ENCODE results near the gene EHBP1.

EHBP1 gene

GRCh38 chr2:62732262-62732777 lies 26.8 kb downstream of the EHBP1 start:
- no peak overlapping the region for H3K4me3 ChIP-seq (ENCODE audit: low read length in 2 of 2)
- no peak overlapping the region for H4K91ac ChIP-seq (ENCODE audit: low read depth, low read length, poor library complexity)
- H2AFZ ChIP-seq (ENCODE audit: low read length): no peak overlapping the region
- H3K9me3 ChIP-seq (replicated peaks in 1 of 2; ENCODE audit: control insufficient read depth in 2 of 2, insufficient read depth in 1 of 2, low read depth in 1 of 2, low read length in 2 of 2): peaks cover 0 to 4% of the 10 kb centered on the region in 2 donors
- WGBS, 2 donors (ENCODE audit: extremely low coverage in 2 of 2, insufficient read length in 2 of 2, insufficient replicate concordance in 1 of 2): no CpG with 5 or more reads among the region's 6 CpGs
- H2BK120ac ChIP-seq (ENCODE audit: low read depth, low read length): no peak overlapping the region
- H3K18ac ChIP-seq (ENCODE audit: low read length): no peak overlapping the region
- no peak overlapping the region for H3K23ac ChIP-seq (ENCODE audit: low read depth, low read length, poor library complexity)
- H3K4ac ChIP-seq (ENCODE audit: low read length): no peak overlapping the region
- H3K36me3 ChIP-seq (replicated peaks in 1 of 2; ENCODE audit: control insufficient read depth in 2 of 2, insufficient read depth in 2 of 2, low read length in 2 of 2): no peaks in the 10 kb centered on the region
- peaks cover 3 to 4% of the 10 kb centered on the region in 2 donors for H3K4me1 ChIP-seq (ENCODE audit: control insufficient read depth in 2 of 2, insufficient read depth in 1 of 2, low read depth in 1 of 2, low read length in 2 of 2)
- no peak overlapping the region for H3K14ac ChIP-seq (ENCODE audit: low read length)
- H3K9ac ChIP-seq (ENCODE audit: low read depth, low read length, poor library complexity): no peak overlapping the region
- no peak overlapping the region for H2BK5ac ChIP-seq (ENCODE audit: low read length)
- no peak overlapping the region for H2BK12ac ChIP-seq (ENCODE audit: low read length)
- no peak overlapping the region for H3K27ac ChIP-seq (replicated peaks; ENCODE audit: low read length)
- no peak overlapping the region for H2AK5ac ChIP-seq (ENCODE audit: low read depth, low read length)
- H3K4me2 ChIP-seq (ENCODE audit: insufficient read depth, low read length, poor library complexity, severe bottlenecking): no peak overlapping the region
- no peak overlapping the region for H4K8ac ChIP-seq (ENCODE audit: low read depth, low read length)
- H2BK15ac ChIP-seq (ENCODE audit: low read length): no peak overlapping the region
- no peaks in the 10 kb centered on the region for H3K27me3 ChIP-seq (ENCODE audit: control insufficient read depth in 3 of 3, insufficient read depth in 3 of 3, low read depth in 1 of 3, low read length in 3 of 3)
- H3K79me1 ChIP-seq (ENCODE audit: low read depth, low read length): peaks cover 2% of the 10 kb centered on the region
- no peak for DNase-seq (ENCODE audit: low spot score)

- no peak overlapping the region for H3K9ac ChIP-seq (ENCODE audit: low read depth, low read length, poor library complexity)
- H3K27me3 ChIP-seq (ENCODE audit: control insufficient read depth in 3 of 3, insufficient read depth in 3 of 3, low read depth in 1 of 3, low read length in 3 of 3): no peaks in the 10 kb centered on the region
- DNase-seq (ENCODE audit: low spot score): no peak
- no peak overlapping the region for H3K23ac ChIP-seq (ENCODE audit: low read depth, low read length, poor library complexity)
- no peak overlapping the region for H2AK5ac ChIP-seq (ENCODE audit: low read depth, low read length)
- no CpG with 5 or more reads among the region's 1 CpG for WGBS, 2 donors (ENCODE audit: extremely low coverage in 2 of 2, insufficient read length in 2 of 2, insufficient replicate concordance in 1 of 2)
- no peak overlapping the region for H3K4ac ChIP-seq (ENCODE audit: low read length)
- no peak overlapping the region for H3K18ac ChIP-seq (ENCODE audit: low read length)
- no peak overlapping the region for H2AFZ ChIP-seq (ENCODE audit: low read length)
- peaks cover 3 to 5% of the 10 kb centered on the region in 2 donors for H3K4me1 ChIP-seq (ENCODE audit: control insufficient read depth in 2 of 2, insufficient read depth in 1 of 2, low read depth in 1 of 2, low read length in 2 of 2)
- no peak overlapping the region for H3K14ac ChIP-seq (ENCODE audit: low read length)
- H3K27ac ChIP-seq (replicated peaks; ENCODE audit: low read length): peak overlapping the region; percentile 52
- no peak overlapping the region for H4K8ac ChIP-seq (ENCODE audit: low read depth, low read length)
- no peak overlapping the region for H2BK12ac ChIP-seq (ENCODE audit: low read length)
- no peak overlapping the region for H4K91ac ChIP-seq (ENCODE audit: low read depth, low read length, poor library complexity)
- peaks cover 2% of the 10 kb centered on the region for H3K79me1 ChIP-seq (ENCODE audit: low read depth, low read length)
- H3K4me3 ChIP-seq (ENCODE audit: low read length in 2 of 2): no peak overlapping the region
- no peak overlapping the region for H2BK5ac ChIP-seq (ENCODE audit: low read length)
- H3K36me3 ChIP-seq (replicated peaks in 1 of 2; ENCODE audit: control insufficient read depth in 2 of 2, insufficient read depth in 2 of 2, low read length in 2 of 2): no peaks in the 10 kb centered on the region
- H3K9me3 ChIP-seq (replicated peaks in 1 of 2; ENCODE audit: control insufficient read depth in 2 of 2, insufficient read depth in 1 of 2, low read depth in 1 of 2, low read length in 2 of 2): peaks cover 0 to 4% of the 10 kb centered on the region in 2 donors
- no peak overlapping the region for H2BK120ac ChIP-seq (ENCODE audit: low read depth, low read length)
- H2BK15ac ChIP-seq (ENCODE audit: low read length): no peak overlapping the region
- H3K4me2 ChIP-seq (ENCODE audit: insufficient read depth, low read length, poor library complexity, severe bottlenecking): no peak overlapping the region
Measured at GRCh38 chr2:62733546-62733945, 28.0 kb downstream of the EHBP1 start.

GRCh38 chr2:62736899-62737559 lies 31.5 kb downstream of the EHBP1 start:
- no peak overlapping the region for H3K4me3 ChIP-seq (ENCODE audit: low read length in 2 of 2)
- H3K18ac ChIP-seq (ENCODE audit: low read length): no peak overlapping the region
- H3K14ac ChIP-seq (ENCODE audit: low read length): no peak overlapping the region
- no peak overlapping the region for H3K9ac ChIP-seq (ENCODE audit: low read depth, low read length, poor library complexity)
- H3K4me1 ChIP-seq (ENCODE audit: control insufficient read depth in 2 of 2, insufficient read depth in 1 of 2, low read depth in 1 of 2, low read length in 2 of 2): peaks cover 3 to 5% of the 10 kb centered on the region in 2 donors
- H3K9me3 ChIP-seq (replicated peaks in 1 of 2; ENCODE audit: control insufficient read depth in 2 of 2, insufficient read depth in 1 of 2, low read depth in 1 of 2, low read length in 2 of 2): no peaks in the 10 kb centered on the region
- no CpG with 5 or more reads among the region's 6 CpGs for WGBS, 2 donors (ENCODE audit: extremely low coverage in 2 of 2, insufficient read length in 2 of 2, insufficient replicate concordance in 1 of 2)
- H3K23ac ChIP-seq (ENCODE audit: low read depth, low read length, poor library complexity): no peak overlapping the region
- no peak overlapping the region for H2BK12ac ChIP-seq (ENCODE audit: low read length)
- H3K4me2 ChIP-seq (ENCODE audit: insufficient read depth, low read length, poor library complexity, severe bottlenecking): no peak overlapping the region
- DNase-seq (ENCODE audit: low spot score): peak; percentile 35
- H3K27me3 ChIP-seq (ENCODE audit: control insufficient read depth in 3 of 3, insufficient read depth in 3 of 3, low read depth in 1 of 3, low read length in 3 of 3): no peaks in the 10 kb centered on the region
- H4K91ac ChIP-seq (ENCODE audit: low read depth, low read length, poor library complexity): no peak overlapping the region
- H3K4ac ChIP-seq (ENCODE audit: low read length): no peak overlapping the region
- H3K27ac ChIP-seq (replicated peaks; ENCODE audit: low read length): peak overlapping the region; percentile 65
- H3K36me3 ChIP-seq (replicated peaks in 1 of 2; ENCODE audit: control insufficient read depth in 2 of 2, insufficient read depth in 2 of 2, low read length in 2 of 2): no peaks in the 10 kb centered on the region
- no peak overlapping the region for H2AFZ ChIP-seq (ENCODE audit: low read length)
- H3K79me1 ChIP-seq (ENCODE audit: low read depth, low read length): peaks cover 2% of the 10 kb centered on the region
- H2BK120ac ChIP-seq (ENCODE audit: low read depth, low read length): no peak overlapping the region
- H2AK5ac ChIP-seq (ENCODE audit: low read depth, low read length): no peak overlapping the region
- H2BK15ac ChIP-seq (ENCODE audit: low read length): no peak overlapping the region
- no peak overlapping the region for H4K8ac ChIP-seq (ENCODE audit: low read depth, low read length)
- H2BK5ac ChIP-seq (ENCODE audit: low read length): no peak overlapping the region

GRCh38 chr2:62738981-62739936 lies 33.7 kb downstream of the EHBP1 start:
- no peak overlapping the region for H2AFZ ChIP-seq (ENCODE audit: low read length)
- H3K27me3 ChIP-seq (ENCODE audit: control insufficient read depth in 3 of 3, insufficient read depth in 3 of 3, low read depth in 1 of 3, low read length in 3 of 3): no peaks in the 10 kb centered on the region
- H3K4me1 ChIP-seq (ENCODE audit: control insufficient read depth in 2 of 2, insufficient read depth in 1 of 2, low read depth in 1 of 2, low read length in 2 of 2): peaks cover 0 to 3% of the 10 kb centered on the region in 2 donors
- H3K4me3 ChIP-seq (ENCODE audit: low read length in 2 of 2): no peak overlapping the region
- no peak overlapping the region for H4K8ac ChIP-seq (ENCODE audit: low read depth, low read length)
- no peak overlapping the region for H3K4me2 ChIP-seq (ENCODE audit: insufficient read depth, low read length, poor library complexity, severe bottlenecking)
- no peaks in the 10 kb centered on the region for H3K36me3 ChIP-seq (replicated peaks in 1 of 2; ENCODE audit: control insufficient read depth in 2 of 2, insufficient read depth in 2 of 2, low read length in 2 of 2)
- H3K14ac ChIP-seq (ENCODE audit: low read length): no peak overlapping the region
- no peak for DNase-seq (ENCODE audit: low spot score)
- H3K79me1 ChIP-seq (ENCODE audit: low read depth, low read length): peaks cover 2% of the 10 kb centered on the region
- no peak overlapping the region for H3K18ac ChIP-seq (ENCODE audit: low read length)
- no CpG with 5 or more reads among the region's 2 CpGs for WGBS, 2 donors (ENCODE audit: extremely low coverage in 2 of 2, insufficient read length in 2 of 2, insufficient replicate concordance in 1 of 2)
- H2BK120ac ChIP-seq (ENCODE audit: low read depth, low read length): no peak overlapping the region
- no peak overlapping the region for H2BK15ac ChIP-seq (ENCODE audit: low read length)
- H3K4ac ChIP-seq (ENCODE audit: low read length): no peak overlapping the region
- H3K23ac ChIP-seq (ENCODE audit: low read depth, low read length, poor library complexity): no peak overlapping the region
- H2BK12ac ChIP-seq (ENCODE audit: low read length): peak overlapping the region; percentile 10
- no peaks in the 10 kb centered on the region for H3K9me3 ChIP-seq (replicated peaks in 1 of 2; ENCODE audit: control insufficient read depth in 2 of 2, insufficient read depth in 1 of 2, low read depth in 1 of 2, low read length in 2 of 2)
- H2AK5ac ChIP-seq (ENCODE audit: low read depth, low read length): no peak overlapping the region
- no peak overlapping the region for H2BK5ac ChIP-seq (ENCODE audit: low read length)
- H3K9ac ChIP-seq (ENCODE audit: low read depth, low read length, poor library complexity): no peak overlapping the region
- H4K91ac ChIP-seq (ENCODE audit: low read depth, low read length, poor library complexity): no peak overlapping the region
- no peak overlapping the region for H3K27ac ChIP-seq (replicated peaks; ENCODE audit: low read length)
